Measurements from ENCODE around the gene HRG.
A peak's percentile ranks its signal among the peaks of the same experiment; 100 is the strongest.

HRG gene

DNA sequence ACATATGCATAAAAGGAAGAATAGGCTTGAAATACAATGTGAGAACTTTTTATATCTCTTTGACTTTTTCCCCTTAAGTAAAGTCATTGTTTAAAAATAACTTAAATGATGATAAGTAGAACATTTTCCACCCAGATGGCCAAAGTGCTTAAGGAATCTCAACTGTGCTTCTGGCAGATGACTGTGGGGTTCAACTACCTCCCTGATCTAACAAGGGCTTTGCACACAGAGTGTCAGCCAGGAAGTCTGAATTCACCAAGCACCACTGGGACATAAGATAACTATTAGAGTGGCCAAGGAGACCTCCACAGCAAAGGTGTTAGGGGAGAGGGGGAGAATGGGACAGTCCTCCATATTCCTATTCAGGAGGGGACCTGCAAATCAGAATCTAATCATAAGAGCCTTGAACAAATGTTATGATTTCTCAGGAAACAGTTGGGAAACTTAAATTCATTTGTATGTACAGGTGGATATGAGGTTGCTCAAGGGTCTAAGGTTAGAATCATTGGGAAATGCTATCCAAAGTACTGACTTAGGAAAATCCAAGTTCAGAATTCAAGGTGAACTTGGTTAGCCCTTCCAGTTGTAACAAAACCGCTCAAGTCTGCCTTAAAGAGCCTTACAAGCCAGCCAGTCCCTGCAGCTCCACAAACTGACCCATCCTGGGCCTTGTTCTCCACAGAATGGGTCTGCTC is 25.9 kb upstream of the HRG start, which contains the start of gene FETUB:
Gene FETUB, plus strand, starts transcription at position 622 of the 695 bp plus-strand sequence. Its CDS starts 62 bp downstream, at position 684.
- DNase-seq = no peak

DNA sequence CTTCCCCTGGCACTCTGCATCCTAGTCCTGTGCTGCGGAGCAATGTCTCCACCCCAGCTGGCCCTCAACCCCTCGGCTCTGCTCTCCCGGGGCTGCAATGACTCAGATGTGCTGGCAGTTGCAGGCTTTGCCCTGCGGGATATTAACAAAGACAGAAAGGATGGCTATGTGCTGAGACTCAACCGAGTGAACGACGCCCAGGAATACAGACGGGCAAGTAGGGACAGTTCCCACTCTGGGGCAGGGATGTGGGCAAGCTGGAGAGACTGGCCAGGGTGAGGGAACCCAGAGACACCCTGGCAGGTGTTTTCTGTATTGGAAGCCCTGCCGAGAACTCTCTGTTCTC is 25.4 kb upstream of the HRG start:
- no peak for DNase-seq

GRCh38 chr3:186640929-186641328 is 24.9 kb upstream of the HRG start:
- DNase-seq = no peak

DNA sequence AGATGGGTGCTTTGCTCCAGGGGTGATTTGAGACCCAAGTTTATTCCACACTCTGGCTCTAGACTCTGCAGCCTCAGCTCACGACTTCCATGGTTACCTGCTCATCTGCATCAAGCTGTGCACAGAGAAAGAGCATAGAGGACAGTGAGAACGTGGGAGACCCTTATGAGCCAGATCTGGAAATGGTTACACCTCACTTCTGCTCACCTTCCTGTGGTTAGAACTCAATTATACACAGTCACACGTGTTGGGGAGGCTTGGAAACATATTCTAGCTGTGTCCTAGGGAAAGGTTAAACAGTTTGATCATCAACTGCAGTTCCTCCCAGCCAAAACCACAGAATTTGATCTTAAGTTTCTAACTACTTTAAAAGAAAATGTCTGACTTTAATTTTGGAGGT is 23.8 kb upstream of the HRG start:
- peak; percentile 6 for DNase-seq

- peak; percentile 13 for DNase-seq
Measured at GRCh38 chr3:186643493-186643892, 22.3 kb upstream of the HRG start.

DNA sequence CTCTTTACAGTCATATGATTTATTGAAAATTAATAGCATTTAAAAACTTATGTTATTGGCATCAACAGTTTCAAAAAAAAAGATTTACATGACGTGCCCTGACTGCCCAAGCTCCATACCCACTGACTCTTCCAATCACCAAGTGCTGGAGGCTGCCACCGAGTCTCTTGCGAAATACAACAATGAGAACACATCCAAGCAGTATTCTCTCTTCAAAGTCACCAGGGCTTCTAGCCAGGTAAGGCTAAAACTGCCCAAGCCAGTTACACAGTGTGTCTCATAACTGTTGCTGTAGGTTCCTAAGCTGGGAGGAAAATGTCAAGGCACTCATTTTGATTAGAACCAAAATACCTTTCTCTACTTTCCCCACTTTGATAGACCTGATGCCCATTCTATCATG is 21.1 kb upstream of the HRG start:
- no peak for DNase-seq

DNA sequence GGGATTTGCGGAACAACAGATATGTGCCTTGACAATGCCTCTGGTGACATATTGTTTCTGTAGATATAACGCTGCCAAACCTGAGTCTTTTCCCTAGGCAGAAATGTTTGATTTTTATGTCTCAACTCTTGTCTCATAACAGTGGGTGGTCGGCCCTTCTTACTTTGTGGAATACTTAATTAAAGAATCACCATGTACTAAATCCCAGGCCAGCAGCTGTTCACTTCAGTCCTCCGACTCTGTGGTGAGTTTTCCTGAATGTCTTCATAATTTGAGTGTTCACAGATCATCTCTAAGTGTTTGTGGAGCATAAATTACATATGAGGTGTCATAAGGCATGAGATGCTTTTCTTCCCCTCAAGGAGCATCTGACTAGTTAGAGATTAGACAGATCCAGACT is 19.7 kb upstream of the HRG start:
- no peak for DNase-seq

GRCh38 chr3:186646841-186647240 is 19.0 kb upstream of the HRG start:
- no peak for DNase-seq

DNA sequence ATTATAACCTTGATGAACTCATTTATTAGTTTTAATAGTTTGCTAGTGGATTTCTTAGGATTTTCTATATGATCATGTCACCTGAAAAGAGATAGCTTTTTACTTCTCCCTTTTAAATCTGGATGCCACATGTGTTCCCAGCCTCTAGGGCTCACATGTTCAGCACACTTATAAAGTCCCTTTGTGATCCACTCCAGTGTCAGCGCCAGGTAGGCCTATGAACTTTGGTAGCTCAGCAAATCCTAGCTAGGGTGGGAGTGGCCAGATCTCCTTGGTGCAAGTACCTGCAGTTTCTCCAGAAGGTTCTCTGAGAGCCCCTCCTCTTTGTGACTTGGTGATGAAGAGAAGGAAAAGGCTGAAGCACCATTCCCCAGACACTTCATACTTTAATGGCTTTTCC is 17.0 kb upstream of the HRG start:
- DNase-seq = no peak

- no peak for DNase-seq
Measured at GRCh38 chr3:186651678-186652215, 14.1 kb upstream of the HRG start.

DNA sequence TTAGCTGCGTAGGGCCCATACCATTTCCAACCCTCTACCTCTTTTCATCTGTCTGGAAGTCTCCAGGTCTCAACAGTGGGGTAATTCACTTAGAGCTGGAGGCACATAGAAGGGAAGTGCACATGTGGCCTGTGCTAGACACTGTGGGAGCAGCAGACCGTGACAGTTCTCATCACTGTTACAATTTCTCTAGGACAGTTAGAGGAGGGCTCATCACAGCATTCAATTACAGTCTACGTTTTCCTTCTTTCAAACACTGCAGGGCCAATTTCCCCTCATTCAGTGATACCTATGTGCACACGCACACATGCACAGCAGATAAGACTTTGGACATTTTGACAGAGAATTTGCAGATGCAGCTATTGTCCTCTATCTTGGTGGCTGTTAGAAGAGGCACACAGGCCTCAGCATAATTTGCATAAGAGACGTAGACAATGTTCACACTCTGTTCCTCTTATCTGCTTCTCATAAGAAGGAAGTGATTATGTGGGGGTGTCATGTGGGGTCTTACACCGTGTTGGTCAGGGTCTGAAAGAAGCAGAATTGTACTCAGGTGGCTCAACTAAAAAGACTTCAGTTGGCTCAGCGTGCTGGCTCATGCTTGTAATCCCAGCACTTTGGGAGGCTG is 12.6 kb upstream of the HRG start:
- no peak for DNase-seq

GRCh38 chr3:186653984-186654383 is 11.8 kb upstream of the HRG start:
- no peak for DNase-seq

GRCh38 chr3:186663361-186664118 is 2.3 kb upstream of the HRG start:
- no peak for DNase-seq

- DNase-seq = no peak
Measured at GRCh38 chr3:186664119-186664495, 1.7 kb upstream of the HRG start.

GRCh38 chr3:186664506-186664905 is 1.3 kb upstream of the HRG start:
- DNase-seq = no peak

DNA sequence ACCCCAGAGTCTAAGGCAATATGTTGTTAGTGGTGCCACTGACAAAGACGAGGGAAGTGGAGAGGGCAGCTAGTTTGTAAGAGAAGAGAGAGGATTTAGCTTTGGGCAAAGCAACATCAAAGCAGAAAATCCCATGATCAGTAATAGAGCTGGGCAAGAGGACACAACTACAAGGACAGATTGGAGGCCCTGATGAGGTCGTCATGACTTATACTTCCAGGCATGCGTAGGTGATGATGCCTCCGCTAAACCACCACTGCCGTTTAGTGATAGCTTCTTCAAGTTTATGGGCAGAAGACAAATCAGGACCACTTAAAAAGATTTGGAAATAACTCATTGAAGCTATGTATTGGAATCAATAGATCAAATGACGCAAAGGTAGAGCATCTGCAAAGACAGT is 2.6 kb downstream of the HRG start:
- DNase-seq = no peak

- DNase-seq = no peak
Measured at GRCh38 chr3:186669378-186670084, 3.7 kb downstream of the HRG start.

DNA sequence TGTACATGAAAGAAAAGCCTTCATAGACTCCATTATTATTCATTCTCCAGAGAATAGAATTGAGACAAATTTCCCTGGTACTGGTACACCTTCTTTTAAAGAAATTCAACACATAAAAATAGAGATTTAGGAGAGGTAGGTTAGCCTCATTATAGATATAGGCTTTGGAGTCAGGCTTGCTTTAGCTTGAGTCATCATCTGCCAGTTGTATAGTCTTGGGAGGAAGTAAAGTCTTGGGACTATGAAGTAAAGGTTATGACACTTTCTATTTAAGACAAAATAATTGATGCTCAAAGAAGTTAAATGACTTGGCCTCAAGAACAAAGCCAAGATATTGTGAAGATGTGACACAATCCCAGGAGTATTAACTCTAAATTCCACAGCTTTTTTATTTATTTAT is 4.3 kb downstream of the HRG start:
- no peak for DNase-seq

- DNase-seq = no peak
Measured at GRCh38 chr3:186671051-186671450, 5.2 kb downstream of the HRG start.

DNA sequence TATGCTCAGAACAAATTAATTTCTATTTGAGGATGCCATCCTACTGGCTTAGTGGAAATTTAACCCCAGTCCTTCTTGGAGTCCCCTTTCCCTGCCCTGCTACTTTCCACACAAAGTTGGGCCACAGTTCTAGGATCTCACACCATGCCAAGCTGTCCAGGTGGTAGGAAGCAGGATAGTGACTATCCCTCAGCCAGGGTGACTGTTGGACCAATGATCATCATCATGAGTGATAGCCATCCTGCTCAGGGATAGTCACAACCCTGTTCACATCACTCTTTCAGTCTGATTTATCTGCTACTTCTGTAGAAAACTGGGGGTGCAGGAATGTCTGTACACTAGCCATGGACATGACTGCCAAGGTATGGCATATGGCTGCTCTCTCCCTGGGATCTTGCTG is 12.8 kb downstream of the HRG start:
- DNase-seq = no peak

- no peak for DNase-seq
Measured at GRCh38 chr3:186679151-186679550, 13.3 kb downstream of the HRG start.

DNA sequence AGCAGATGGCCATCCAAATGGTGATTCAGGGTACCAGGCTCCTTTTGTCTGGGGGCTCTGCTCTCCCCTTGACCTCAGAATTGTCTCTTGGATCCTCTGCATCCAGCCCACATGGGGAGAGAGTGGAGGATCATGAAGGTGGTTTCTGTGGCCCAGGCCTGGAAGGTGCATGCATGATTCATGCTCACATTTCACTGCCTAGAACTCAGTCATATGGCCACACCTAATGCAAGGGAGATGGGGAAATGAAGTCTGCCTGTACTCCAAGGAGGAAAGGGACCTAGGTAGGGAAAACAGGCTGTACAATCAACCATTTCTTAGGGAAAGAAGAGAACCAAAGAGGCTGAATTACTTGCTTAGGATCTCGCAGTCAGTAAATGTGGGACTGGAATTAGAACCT is 15.1 kb downstream of the HRG start:
- DNase-seq = no peak

DNA sequence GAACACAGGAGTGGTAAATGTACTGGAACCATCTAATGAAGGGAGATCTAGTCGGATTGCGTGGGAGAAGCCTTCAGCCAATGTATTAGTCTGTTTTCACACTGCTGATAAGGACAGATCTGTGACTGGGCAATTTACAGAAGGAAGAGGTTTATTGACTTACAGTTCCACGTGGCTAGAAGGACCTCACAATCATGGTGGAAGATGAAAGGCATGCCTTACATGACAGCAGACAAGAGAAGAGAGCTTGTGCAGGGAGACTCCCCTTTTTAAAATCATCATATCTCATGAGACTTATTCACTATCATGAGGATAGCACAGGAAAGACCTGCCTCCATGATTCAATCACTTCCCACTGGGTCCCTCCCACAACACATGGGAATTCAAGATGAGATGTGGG is 17.0 kb downstream of the HRG start:
- no peak for DNase-seq
